Motor neuron (in vitro differentiated cells): ENCODE results near the gene TMEM91. TPM values are rescaled to one million over a fixed set of nuclear protein-coding genes. Genes with fewer than 3 reads are reported as not detected.
"Not testable (repeated sequence)": the region's sequence is repeated elsewhere in the genome, so short reads cannot be mapped to it uniquely, and the experiment has no call there.

Experiments
- ATAC-seq, 8 experiments: fragments of 200-7000 bp; cut with Tn5 transposase; replicated peaks in 6 of 8; 2 replicates each; pipeline ENCODE4 v1.8.0; 2021; ENCODE audit warnings: mild to moderate bottlenecking in 8 of 8, moderate library complexity in 8 of 8
- H3K27ac ChIP-seq, 2 donors: fragments of 250-450 bp; sonication (Bioruptor Pico); 2 replicates each; pipeline ENCODE4 v1.9.0; 2021; ENCODE audit warnings: antibody characterized with exemption in 2 of 2, mild to moderate bottlenecking in 2 of 2, moderate library complexity in 1 of 2
- H3K4me1 ChIP-seq, 2 donors: fragments of 250-450 bp; sonication (Bioruptor Pico); replicated peaks in 1 of 2; 2 replicates each; pipeline ENCODE4 v1.6.1; 2021; ENCODE audit warnings: antibody characterized with exemption in 2 of 2, mild to moderate bottlenecking in 2 of 2, moderate library complexity in 1 of 2
- H3K4me3 ChIP-seq, 5 donors: fragments of 250-450 bp; sonication (Bioruptor Pico); 2 replicates each; pipeline ENCODE4 v1.9.0; 2021; ENCODE audit warnings: antibody characterized with exemption in 5 of 5, mild to moderate bottlenecking in 5 of 5, moderate library complexity in 4 of 5
- WGBS, 10 experiments: fragments of 450-650 bp; shearing (Covaris generic); methylation state at CpG; one replicate each; pipeline ENCODE4 v1.0.0; 2022; 5-methylcytosine and 5-hydroxymethylcytosine counted together
- in situ Hi-C, 9 experiments: fragments of 400-800 bp; cut with MboI; loops; one replicate each; pipeline ENCODE4 v1.15.0; 2021; ENCODE audit warnings: low sequenced_read_pairs in 9 of 9, low pct_unique_long_range_greater_than_20kb in 2 of 9; ENCODE audit not compliant: unreplicated experiment in 9 of 9
- total RNA-seq, 8 experiments: library from RNA; unstranded; fragments of 300-600 nt; gene quantifications; 2 replicates each; pipeline versions ENCODE4 v1.2.3 to v1.2.4, GENCODE V29; 2022

The TMEM91 gene
- total RNA-seq, 8 experiments from 2014 or later = 4.8 to 17.6 (median 6.4) TPM

DNA sequence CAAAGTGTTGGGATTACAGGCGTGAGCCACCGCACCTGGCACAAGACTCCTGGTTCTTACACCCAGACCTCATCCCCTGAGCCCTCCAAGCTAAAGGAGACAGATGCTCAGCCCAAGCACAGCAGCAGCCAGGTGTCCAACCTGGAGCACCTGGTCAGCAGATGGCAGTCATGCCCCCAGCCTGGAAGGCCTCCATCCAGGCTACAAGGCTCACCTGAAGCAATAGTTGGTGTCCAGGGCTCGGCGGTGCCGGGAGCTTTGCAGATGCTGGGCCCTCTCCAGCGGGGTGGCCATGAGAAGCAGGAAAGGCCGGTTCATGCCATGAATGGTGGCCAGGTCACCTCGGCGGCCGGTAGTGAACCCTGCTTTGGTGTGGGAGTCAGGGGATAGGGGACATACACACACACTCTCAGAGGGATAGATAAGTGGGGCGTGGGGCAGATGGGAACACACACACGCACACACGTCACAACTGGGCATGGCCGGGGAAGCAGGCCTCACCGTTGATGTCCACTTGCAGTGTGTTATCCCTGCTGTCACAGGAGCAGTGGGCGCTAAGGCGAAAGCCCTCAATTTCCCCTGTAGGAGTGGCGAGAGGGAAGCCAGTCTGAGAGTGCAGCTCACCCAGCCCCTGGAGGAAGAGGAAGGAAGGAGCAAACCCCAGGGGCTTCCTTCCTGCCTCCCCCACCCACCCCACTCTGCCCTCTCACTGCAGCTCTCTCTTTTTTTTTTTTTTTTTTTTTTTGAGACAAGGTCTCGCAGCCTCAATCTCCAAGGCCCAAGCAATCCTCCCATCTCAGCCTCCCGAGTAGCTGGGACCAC, 34.5 kb upstream of the TMEM91 start:
- Histone ChIP-seq H3K27ac (no peak overlapping the region), H3K4me3 (no peak overlapping the region), H3K4me1 (no peaks in the 10 kb centered on the region)
- 88 to 100% (median 99%) methylated on average over 1 to 10 of the region's 20 CpGs; no CpG with 5 or more reads in 4 of the 10 experiments for WGBS, 10 experiments
- no peak for ATAC-seq
- in situ Hi-C loops = no loop called here

DNA sequence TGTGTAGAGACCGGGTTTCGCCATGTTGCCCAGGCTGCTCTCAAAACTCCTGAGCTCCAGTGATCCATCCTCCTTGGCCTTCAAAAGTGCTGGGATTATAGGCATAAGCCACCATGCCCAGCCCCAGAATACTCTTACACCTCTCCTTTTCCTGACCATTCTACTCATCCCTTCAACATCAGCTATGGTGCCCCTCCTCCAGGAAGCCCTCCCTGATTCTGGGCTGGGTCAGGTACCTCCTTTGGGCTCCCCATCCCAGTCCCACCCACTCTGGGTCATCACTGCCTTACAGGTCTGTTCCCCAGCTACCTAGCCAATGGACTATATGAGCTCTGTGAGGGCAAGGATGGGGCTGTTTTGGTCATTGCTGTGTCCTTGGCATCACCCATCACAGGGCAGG, 32.2 kb upstream of the TMEM91 start:
- H3K4me3 ChIP-seq = no peak overlapping the region
- H3K4me1 ChIP-seq = no peaks in the 10 kb centered on the region
- no peak overlapping the region for H3K27ac ChIP-seq
- WGBS, 10 experiments = 89 to 100% (median 100%) methylated on average over 2 of the region's 2 CpGs; no CpG with 5 or more reads in 6 of the 10 experiments
- ATAC-seq = no peak
- in situ Hi-C loops = no loop called here

DNA sequence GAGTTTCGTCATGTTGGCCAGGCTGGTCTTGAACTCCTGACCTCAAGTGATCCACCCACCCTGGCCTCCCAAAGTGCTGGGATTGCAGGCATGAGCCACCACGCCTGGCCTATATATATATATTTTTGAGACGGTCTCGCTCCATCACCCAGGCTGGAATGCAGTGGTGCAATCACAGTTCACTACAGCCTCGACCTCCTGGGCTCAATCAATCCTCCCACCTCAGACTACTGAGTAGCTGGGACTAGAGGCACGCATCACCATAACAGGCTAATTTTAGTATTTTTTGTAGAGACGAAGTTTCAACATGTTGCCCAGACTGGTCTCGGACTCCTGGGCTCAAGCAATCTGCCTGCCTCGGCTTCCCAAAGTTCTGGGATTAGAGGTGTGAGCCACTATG, 29.4 kb upstream of the TMEM91 start:
- WGBS, 10 experiments = 93 to 100% (median 96%) methylated on average over 2 to 5 of the region's 9 CpGs; no CpG with 5 or more reads in 4 of the 10 experiments
- in situ Hi-C loops, ATAC-seq, H3K27ac ChIP-seq, H3K4me3 ChIP-seq, H3K4me1 ChIP-seq: not testable (repeated sequence)

DNA sequence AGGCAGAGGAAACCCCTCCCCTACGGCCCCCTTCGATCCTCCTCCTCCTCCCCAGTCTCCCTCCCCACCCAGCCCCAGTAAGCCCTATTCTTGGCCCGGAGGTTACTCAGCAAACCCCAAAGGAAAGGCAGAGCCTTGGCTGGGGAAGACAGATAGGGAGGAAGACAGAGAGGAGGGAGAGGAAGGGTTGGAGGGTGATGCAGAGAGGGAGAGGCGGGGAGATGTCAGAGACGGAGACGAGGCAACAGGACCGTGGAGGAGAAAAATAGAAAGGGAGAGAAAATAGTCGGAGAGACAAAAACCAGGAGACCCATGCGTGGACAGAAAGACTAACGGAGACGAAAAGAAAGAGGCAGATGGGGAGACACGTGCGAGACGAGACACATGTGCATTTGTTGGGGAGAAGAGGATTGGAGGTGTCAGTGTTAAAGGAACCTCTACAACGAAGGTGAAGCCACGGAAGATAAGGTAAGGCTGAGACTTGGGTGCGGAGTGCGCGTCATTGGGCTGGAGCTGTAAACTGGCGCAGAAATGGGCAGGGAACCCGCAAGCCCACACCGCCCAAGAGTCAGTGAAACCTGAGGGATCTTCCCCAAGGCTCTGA, 25.5 kb upstream of the TMEM91 start:
- ATAC-seq = no peak
- H3K27ac ChIP-seq = no peak overlapping the region
- in situ Hi-C loops = no loop called here

DNA sequence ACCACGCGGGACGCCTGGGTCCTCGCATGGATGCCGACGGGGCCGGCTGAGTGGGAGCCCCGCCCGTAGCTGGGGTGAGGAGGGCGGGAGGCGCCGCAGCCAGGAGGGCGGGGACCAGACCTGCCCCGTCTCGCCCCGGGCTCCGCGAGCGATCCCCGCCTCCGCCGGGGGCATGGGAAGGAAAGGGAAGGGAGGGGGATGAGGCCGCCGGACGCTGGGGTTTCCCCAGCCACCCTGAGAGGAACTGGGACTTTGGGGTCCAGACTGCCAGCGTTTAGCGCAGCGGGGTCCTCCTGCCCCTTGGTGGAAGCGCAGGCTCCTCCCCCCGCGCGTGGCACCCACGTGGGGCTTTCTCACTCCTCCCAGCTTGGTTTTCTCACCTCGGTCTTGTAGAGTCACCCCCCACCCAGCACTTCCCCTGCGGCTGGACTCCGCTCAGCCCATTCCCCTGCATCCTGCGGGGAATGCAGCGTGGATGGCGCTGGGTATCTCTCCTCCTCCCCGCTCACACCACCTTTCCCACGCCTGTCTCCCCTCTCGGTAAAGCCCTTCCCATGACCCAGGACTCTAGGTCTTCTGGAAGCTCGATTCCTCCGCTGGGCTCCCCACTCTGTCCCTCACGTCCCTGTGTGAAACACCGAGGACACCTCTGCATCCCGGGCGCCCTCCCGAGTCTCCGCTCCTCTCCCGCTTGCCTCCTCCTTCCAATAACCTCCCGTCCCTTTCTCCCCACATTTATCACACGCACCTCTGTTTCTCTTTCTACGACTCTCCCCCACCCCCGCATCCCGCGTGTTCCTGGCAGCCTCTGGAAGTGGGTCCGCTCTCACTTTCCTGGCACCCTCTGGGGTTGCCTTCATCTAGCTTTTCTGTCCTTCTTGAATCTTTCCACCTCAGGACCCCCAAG, 24.7 kb upstream of the TMEM91 start:
- H3K27ac ChIP-seq = no peak overlapping the region
- H3K4me3 ChIP-seq = peak overlapping the region; percentile 18 to 43 (median 40)
- peaks cover 13 to 14% of the 10 kb centered on the region in 2 donors for H3K4me1 ChIP-seq
- peak; percentile 23 to 53 (median 34) for ATAC-seq
- in situ Hi-C loops = no loop called here
- 0 to 1% (median 0%) methylated on average over 1 to 15 of the region's 58 CpGs; no CpG with 5 or more reads in 6 of the 10 experiments for WGBS, 10 experiments

More for the DNA sequence above, 25.5 kb upstream of the TMEM91 start:
- Histone ChIP-seq H3K4me1 (peaks cover 13 to 14% of the 10 kb centered on the region in 2 donors), H3K4me3 (peak overlapping the region; percentile 18 to 43 (median 40))
- 0 to 40% (median 10%) methylated on average over 2 to 14 of the region's 22 CpGs; no CpG with 5 or more reads in 1 of the 10 experiments for WGBS, 10 experiments

DNA sequence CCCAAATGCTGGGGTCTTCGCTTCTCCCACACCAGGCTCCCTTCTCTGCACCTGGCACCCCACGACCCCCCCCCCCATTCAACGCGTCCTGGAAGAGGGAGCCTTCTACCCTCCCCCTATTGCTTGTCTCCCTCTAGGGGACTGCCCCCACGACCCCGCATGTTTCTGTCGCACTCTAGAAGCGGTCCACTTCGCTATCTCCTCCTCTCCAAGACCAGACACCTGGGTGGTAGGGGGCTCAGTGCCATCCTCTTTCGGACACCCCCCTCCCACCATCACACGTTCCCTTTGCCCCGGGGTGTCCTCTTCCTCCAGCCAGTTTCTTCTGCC, 24.1 kb upstream of the TMEM91 start:
- Histone ChIP-seq H3K27ac (no peak overlapping the region), H3K4me3 (peak overlapping the region; percentile 11 to 43 (median 40)), H3K4me1 (peaks cover 13 to 14% of the 10 kb centered on the region in 2 donors)
- in situ Hi-C loops = no loop called here
- no CpG with 5 or more reads among the region's 12 CpGs for WGBS, 10 experiments
- ATAC-seq = peak in 1 of 8 experiments; percentile 0

DNA sequence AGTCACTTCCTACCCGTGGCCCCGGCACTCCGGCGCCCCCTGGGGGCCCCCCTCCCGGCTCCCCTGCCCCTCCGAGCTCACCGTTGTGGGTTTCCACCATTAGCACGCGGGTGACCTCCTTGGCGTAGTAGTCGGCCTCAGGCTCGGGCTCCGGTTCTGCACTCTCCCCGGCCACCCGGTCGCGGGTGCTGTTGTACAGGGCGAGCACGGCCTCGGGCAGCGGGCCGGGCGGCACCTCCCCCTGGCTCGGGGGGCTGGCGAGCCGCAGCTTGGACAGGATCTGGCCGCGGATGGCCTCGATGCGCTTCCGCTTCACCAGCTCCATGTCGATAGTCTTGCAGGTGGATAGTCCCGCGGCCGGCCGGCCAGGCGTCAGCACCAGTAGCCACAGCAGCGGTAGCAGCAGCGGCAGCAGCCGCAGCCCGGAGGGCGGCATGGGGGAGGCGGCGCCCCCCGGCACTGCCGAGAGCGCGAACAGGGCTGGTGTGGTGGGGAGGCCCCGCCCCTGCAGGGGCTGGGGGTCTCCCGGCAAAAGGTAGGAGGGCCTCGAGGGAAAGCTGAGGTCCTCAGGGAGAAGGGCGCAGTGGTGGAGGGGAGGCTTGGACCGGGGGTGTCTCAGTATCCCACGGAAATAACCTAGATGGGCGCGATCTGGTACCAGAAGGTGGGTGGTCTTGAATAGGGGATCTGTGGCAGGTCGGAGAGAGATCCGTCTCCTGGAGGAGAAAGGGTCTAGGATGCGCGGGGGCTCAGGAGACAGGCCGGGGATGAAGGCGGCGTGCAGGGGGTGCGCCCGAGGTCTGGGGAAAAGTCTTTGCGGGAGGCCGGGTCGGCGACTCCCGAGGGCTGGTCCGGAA, 23.5 kb upstream of the TMEM91 start:
- in situ Hi-C loops = no loop called here

DNA sequence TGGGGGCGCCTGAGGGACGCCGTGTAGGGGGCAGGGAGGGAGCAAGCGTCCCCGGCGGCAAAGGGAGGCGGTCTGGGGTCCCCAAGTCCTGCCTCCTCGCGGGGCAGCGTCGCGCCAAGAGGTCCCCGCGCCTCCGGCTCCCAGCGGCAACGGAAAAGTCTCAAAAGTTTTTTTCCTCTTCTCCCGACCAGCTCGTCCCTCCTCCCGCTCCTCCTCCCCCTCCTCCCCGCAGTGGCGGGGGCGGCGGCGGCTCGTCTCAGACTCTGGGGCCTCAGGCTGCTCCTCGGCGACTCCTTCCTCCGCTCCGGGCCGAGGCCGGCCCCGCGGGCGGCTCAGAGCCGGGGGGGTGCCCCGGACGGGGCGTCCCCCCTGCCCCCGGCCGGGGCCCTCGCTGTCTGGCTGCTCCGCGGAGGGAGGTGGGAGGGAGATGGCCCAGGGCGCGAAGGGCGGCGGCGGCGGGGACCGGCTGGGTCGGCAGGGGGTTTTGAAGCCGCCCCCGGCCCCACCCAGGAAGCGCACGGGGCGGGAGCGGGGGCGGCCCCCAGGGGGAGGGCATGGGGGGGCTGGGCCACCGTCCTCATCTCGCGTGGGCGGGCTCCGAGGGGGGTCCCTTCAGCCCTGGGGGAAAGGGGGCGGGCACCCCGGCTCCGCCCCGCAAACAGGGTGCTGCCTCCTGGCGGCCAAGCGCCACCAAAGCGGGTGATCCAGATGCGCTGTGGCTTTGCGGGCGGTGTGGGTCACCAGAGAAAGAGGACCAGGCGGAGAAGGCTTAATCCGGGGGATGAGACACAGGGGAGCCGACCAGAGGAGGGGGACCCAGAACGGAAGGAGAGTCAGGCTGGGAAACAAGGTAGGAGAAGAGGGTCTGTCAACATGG, 22.6 kb upstream of the TMEM91 start, which contains the start of gene TGFB1:
Gene TGFB1 (minus strand): TSS at position 457 of the 877 bp plus-strand sequence. CDS start 878 bp downstream, outside the sequence.
- in situ Hi-C loops = no loop called here
- ATAC-seq = peak; percentile 41 to 75 (median 68)
- Histone ChIP-seq H3K27ac (no peak within 1 kb of the TSS), H3K4me3 (peak within 1 kb of the TSS; percentile 34 to 43 (median 40)), H3K4me1 (peaks cover 13 to 14% of the 10 kb centered on the region in 2 donors)
- WGBS, 10 experiments = 0% methylated on average over 1 to 9 of the region's 78 CpGs; no CpG with 5 or more reads in 8 of the 10 experiments

More for the DNA sequence above, 23.5 kb upstream of the TMEM91 start:
- Histone ChIP-seq H3K27ac (no peak overlapping the region), H3K4me3 (peak overlapping the region; percentile 34 to 43 (median 40)), H3K4me1 (peaks cover 13 to 14% of the 10 kb centered on the region in 2 donors)
- peak; percentile 5 to 37 (median 28) for ATAC-seq
- 0% methylated on average over 5 of the region's 71 CpGs; no CpG with 5 or more reads in 9 of the 10 experiments for WGBS, 10 experiments

DNA sequence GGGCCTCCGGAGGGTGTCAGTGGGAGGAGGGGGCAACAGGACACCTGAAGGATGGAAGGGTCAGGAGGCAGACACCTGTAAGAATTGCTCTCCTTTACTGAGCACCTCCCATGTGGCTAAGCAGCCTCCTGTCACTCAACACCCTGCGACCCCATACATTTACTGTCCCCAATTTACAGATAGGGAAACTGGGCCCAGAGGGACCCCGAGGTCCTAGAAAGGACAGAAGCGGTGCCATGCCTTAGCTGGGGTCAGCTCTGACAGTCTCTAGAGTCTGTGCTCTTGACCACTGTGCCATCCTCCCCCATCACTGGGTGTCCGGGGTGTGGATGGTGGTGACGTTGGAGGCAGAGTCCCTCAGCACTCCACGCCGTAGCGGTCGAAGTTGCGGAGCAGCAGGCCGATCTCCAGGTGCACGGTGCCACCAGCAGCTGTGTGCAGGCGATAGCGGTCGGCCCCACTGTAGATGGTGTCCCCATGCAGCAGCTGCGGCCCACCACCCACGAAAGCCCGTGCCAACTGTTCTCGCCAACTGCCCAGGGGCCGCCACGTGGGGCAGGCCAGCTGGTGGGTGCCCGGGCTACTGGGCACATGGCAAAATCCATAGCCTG, 21.9 kb upstream of the TMEM91 start:
- in situ Hi-C loops = no loop called here
- peaks cover 13 to 14% of the 10 kb centered on the region in 2 donors for H3K4me1 ChIP-seq
- ATAC-seq = no peak
- H3K27ac ChIP-seq = no peak overlapping the region
- peak overlapping the region; percentile 34 to 43 (median 40) for H3K4me3 ChIP-seq
- WGBS, 10 experiments = 0 to 92% (median 90%) methylated on average over 1 to 2 of the region's 23 CpGs; no CpG with 5 or more reads in 7 of the 10 experiments

DNA sequence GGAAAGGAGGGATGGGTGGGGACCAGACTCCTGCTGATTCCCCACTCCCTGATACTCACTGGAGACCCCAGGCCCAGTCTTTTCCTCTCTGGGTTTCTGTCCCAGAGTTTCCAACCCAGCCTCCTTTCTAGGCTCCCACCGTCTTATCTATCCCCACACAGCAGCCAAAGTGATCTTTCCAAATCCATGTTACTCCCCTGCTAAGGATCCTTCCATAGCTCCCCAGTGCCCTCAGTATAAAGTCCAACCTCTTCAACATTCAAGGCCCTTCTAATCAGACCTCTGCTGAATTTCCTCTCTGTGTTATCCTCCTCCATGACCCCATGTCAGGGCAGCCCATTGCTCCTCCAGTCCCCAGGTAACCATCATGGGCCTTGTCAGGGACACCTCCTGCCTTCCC, 21.3 kb upstream of the TMEM91 start:
- no peak for ATAC-seq
- WGBS, 10 experiments = 88 to 100% (median 100%) methylated on average over 1 of the region's 1 CpG; no CpG with 5 or more reads in 6 of the 10 experiments
- H3K27ac ChIP-seq = no peak overlapping the region
- in situ Hi-C loops = no loop called here
- no peak overlapping the region for H3K4me3 ChIP-seq
- peaks cover 13 to 14% of the 10 kb centered on the region in 2 donors for H3K4me1 ChIP-seq

DNA sequence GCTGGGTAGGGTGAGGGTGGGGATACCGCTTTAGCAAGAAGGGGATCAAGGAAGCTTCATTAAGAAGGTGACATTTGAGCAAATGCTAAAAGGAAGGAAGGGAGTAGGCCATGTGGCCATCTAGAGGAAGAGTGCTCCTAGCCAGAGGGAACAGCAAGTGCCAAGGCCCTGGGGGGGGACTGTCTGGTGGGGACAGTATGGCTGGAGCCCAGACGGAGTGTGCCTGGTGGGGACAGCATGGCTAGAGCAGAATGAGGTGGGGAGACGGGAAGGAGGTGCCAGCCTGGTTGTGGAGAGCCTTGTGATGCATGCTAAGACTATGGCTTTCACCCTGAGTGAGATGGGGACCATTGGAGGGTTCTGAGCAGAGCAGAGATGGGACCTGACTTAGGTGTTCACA, 20.5 kb upstream of the TMEM91 start:
- Histone ChIP-seq H3K4me1 (peaks cover 13 to 14% of the 10 kb centered on the region in 2 donors), H3K27ac (no peak overlapping the region), H3K4me3 (no peak overlapping the region)
- WGBS, 10 experiments = 100% methylated on average over 1 of the region's 3 CpGs; no CpG with 5 or more reads in 8 of the 10 experiments
- in situ Hi-C loops = no loop called here
- no peak for ATAC-seq
